Stomach smooth muscle (tissue), 2 donors: ENCODE results near the gene CAPN10.
"Not testable (repeated sequence)": the region's sequence is repeated elsewhere in the genome, so short reads cannot be mapped to it uniquely, and the experiment has no call there.

Experiments used
- H3K27ac ChIP-seq: one replicate; pipeline ENCODE4 v1.7.0; 2013; ENCODE audit warnings: mild to moderate bottlenecking, low read length, inconsistent platforms
- H3K27me3 ChIP-seq, 2 donors: one replicate each; pipeline ENCODE4 v1.7.0; 2013; ENCODE audit warnings: low read length in 2 of 2; ENCODE audit not compliant: insufficient read depth in 2 of 2, control insufficient read depth in 1 of 2
- H3K36me3 ChIP-seq, 2 donors: one replicate each; pipeline ENCODE4 v1.7.0; 2013; ENCODE audit warnings: low read length in 2 of 2; ENCODE audit not compliant: control insufficient read depth in 2 of 2, insufficient read depth in 2 of 2
- H3K4me1 ChIP-seq: one replicate; pipeline ENCODE4 v1.7.0; 2013; ENCODE audit warnings: low read length; ENCODE audit not compliant: control insufficient read depth, insufficient read depth
- H3K4me3 ChIP-seq, 2 donors: one replicate each; pipeline ENCODE4 v1.7.0; 2013; ENCODE audit warnings: low read length in 2 of 2
- H3K9ac ChIP-seq, 2 donors: one replicate each; pipeline ENCODE4 v1.7.0; 2013; ENCODE audit warnings: low read length in 2 of 2, mild to moderate bottlenecking in 1 of 2
- H3K9me3 ChIP-seq, 2 donors: one replicate each; pipeline ENCODE4 v1.7.0; 2013; ENCODE audit warnings: low read length in 2 of 2; ENCODE audit not compliant: control insufficient read depth in 2 of 2
- donor health status: healthy.
- donor health status: Pancreatic carcinoma.

The CAPN10 gene

GRCh38 chr2:240605867-240606743 lies 19.6 kb downstream of the CAPN10 start:
- Histone ChIP-seq H3K9ac (no peak overlapping the region), H3K36me3 (no peaks in the 10 kb centered on the region), H3K9me3 (no peaks in the 10 kb centered on the region), H3K4me1 (no peaks in the 10 kb centered on the region), H3K27me3 (no peaks in the 10 kb centered on the region), H3K27ac (no peak overlapping the region), H3K4me3 (no peak overlapping the region)

DNA sequence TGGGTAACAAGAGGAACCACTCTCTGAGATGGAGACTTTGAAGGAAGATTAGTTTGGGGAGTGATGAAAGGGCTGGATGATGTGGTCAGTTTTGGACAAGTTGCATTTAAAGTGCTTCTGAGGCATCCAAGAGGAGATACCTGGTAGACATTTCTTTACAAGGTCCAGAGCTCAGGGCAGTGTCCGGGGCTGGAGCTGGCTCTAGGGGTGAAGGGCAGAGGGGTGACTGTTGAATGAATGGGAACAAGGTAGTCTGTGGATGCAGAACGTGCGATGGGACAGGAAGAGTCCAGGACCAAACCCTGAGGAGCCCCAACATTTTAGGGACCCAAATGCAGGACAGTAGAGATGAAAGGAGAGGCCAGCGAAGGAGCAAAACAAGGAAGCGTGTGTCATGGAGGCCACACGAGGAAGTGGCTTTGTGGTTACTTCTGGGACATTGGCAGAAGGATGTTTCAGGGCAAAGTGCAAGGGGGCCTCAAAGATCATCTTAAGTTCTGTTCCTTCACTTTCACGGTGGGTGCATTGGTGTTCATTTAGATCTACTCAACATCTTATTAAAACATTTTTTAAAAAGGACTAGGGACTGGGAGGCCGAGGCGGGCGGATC lies 25.2 kb downstream of the CAPN10 start:
- no peak overlapping the region for H3K27ac ChIP-seq
- H3K27me3 ChIP-seq: no peaks in the 10 kb centered on the region
- no peaks in the 10 kb centered on the region for H3K9me3 ChIP-seq
- H3K36me3 ChIP-seq: no peaks in the 10 kb centered on the region
- no peak overlapping the region for H3K4me3 ChIP-seq
- H3K4me1 ChIP-seq: no peaks in the 10 kb centered on the region
- H3K9ac ChIP-seq: no peak overlapping the region

DNA sequence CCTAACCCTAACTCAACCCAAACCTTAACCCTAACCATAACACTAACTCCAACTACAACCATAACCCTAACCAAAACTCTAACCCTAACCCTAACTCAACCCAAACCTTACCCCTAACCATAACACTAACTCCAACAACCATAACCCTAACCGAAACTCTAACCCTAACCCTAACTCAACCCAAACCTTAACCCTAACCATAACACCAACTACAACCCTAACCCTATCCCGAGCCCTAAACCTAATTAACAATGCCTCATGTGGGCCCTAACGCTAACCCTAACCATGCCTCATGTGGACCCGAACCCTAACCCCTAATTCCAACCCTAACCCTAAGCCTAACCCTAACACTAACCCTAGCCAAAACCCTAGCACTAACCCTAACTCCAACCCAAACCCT lies 27.2 kb downstream of the CAPN10 start:
- Histone ChIP-seq H3K27ac (no peak overlapping the region), H3K4me3 (no peak overlapping the region), H3K9me3 (no peaks in the 10 kb centered on the region), H3K9ac (no peak overlapping the region), H3K27me3 (no peaks in the 10 kb centered on the region), H3K36me3 (no peaks in the 10 kb centered on the region), H3K4me1 (no peaks in the 10 kb centered on the region)

DNA sequence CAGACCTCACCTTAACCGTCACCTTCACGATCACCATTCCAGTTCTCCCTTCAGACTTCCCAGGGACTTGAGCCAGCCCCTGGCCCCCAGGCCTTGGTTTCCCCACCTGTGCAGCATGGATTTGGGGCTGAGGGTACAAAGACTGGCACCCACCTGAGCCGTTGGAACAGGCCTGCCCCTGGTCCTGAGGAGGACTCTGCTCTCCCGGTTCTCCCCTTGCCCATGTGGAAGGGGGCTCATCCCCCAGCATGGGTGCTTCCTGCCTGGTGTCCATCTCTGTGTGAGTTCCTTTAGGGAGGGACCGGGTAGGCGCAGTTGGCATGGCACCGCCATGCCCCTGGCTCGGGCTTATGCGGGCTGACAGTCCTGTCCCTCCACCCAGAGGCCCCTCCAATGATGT lies 27.9 kb downstream of the CAPN10 start:
- H3K4me1 ChIP-seq: no peaks in the 10 kb centered on the region
- H3K4me3 ChIP-seq: no peak overlapping the region
- no peaks in the 10 kb centered on the region for H3K9me3 ChIP-seq
- no peaks in the 10 kb centered on the region for H3K27me3 ChIP-seq
- H3K27ac ChIP-seq: no peak overlapping the region
- H3K36me3 ChIP-seq: no peaks in the 10 kb centered on the region
- H3K9ac ChIP-seq: no peak overlapping the region

- Histone ChIP-seq H3K4me1 (no peaks in the 10 kb centered on the region), H3K36me3 (no peaks in the 10 kb centered on the region), H3K4me3 (no peak overlapping the region), H3K27ac (no peak overlapping the region), H3K27me3 (no peaks in the 10 kb centered on the region), H3K9ac (no peak overlapping the region), H3K9me3 (no peaks in the 10 kb centered on the region)
Measured at GRCh38 chr2:240615396-240615795, 28.9 kb downstream of the CAPN10 start.

DNA sequence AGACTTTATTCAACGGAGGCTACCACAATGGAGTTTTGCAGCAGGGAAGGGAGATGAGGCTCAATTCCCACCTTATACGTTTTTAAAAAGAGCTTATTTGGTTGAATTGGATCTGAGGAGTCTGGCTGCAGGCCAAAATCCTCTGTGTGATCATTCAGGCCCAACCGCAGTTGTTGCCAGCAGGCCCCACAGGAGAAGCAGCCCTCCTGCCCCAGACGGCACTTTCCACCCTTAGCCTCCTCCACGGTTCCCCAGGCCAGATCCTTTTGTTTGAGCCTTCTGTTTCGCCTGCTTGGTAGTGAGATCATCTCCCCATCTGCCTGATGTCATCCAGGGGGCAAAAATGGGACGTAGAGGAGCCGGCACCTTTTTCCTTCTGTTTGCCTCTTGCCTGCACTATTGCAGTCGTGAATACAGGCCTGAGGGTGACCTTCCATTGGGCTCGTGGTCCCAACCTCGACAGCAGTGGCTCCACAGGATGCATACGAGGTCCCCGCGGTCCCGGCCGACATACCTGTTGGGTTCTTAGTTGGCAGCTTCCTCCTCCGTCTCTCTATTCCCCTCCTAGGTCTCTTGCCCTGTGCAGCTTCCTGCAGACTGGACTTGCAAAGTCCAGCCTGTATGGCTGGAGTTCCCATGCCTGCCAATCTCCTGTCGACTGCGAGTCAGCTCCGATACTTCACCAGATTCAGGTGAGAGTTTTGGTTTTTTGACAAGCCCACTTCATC lies 29.4 kb downstream of the CAPN10 start:
- Histone ChIP-seq H3K4me1 (no peaks in the 10 kb centered on the region), H3K4me3 (no peak overlapping the region), H3K36me3 (no peaks in the 10 kb centered on the region), H3K27ac (no peak overlapping the region), H3K9me3 (no peaks in the 10 kb centered on the region), H3K27me3 (no peaks in the 10 kb centered on the region), H3K9ac (no peak overlapping the region)

DNA sequence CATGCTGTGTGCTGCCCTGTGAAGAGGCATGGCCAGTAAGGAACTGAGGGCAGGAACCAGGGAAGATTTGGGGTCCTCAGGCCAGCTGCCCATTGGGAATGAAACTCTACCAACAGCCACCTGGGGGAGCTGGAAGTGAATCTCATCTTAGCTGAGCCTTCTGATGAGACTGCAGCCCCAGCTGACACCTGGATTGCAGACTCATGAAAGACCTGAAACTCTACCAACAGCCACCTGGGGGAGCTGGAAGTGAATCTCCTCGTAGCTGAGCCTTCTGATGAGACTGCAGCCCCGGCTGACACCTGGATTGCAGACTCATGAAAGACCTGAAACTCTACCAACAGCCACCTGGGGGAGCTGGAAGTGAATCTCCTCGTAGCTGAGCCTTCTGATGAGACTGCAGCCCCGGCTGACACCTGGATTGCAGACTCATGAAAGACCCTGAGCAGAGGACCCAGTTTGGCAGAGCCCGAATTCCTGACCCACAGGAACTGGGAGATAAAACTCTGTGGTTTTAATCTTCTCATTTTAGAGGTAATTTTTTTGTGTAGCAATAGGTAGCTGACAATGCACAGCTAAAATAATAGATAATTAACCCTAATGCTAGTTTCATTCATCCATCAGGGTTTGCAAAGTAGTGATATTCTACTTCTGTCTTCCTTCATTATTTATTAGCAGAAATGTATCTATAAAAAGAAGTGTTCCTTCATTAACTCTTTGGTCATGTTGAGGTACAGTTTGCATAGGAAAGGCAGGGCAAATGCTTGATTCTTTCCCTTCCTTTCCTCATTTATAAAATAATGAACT lies 30.5 kb downstream of the CAPN10 start:
- H3K36me3 ChIP-seq, H3K4me3 ChIP-seq, H3K9me3 ChIP-seq, H3K27ac ChIP-seq, H3K4me1 ChIP-seq, H3K9ac ChIP-seq, H3K27me3 ChIP-seq: not testable (repeated sequence)

GRCh38 chr2:240618776-240619175 lies 32.2 kb downstream of the CAPN10 start:
- H3K9me3 ChIP-seq: no peaks in the 10 kb centered on the region
- no peaks in the 10 kb centered on the region for H3K4me1 ChIP-seq
- H3K36me3 ChIP-seq: no peaks in the 10 kb centered on the region
- H3K27me3 ChIP-seq: no peaks in the 10 kb centered on the region
- no peak overlapping the region for H3K27ac ChIP-seq
- no peak overlapping the region for H3K9ac ChIP-seq
- H3K4me3 ChIP-seq: no peak overlapping the region

DNA sequence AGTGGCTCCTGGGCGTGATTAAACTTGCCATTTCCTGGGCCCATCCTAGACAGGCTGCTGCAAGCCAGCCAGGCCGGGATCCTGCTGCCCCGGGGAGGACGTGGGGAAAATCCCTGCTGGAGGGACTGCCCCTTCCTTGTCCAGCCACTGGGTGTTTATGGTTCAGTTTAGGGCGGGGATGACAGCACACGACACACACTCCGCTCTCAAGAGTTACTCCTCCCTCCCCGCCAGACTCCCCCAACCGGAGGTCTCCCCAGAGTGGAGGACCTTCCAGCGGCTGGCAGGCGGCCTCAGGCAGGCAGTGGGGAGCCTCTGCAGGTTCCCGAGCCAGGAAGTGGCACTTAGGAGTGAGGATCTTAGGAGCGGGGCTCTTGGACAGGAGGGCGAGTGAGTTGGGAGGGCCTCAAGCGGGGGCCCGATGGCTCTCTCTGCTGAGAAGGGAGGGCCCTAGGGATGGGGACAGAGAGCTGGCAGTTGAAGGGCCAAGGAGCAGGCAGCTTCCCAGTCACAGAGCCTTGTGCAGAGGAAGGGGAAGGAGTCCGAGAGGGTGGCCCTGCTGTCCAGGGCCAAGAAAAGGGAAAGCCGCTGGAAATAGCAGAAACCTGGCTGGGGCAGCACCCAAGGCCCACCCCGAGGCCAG lies 33.1 kb downstream of the CAPN10 start:
- no peaks in the 10 kb centered on the region for H3K9me3 ChIP-seq
- no peak overlapping the region for H3K27ac ChIP-seq
- no peak overlapping the region for H3K9ac ChIP-seq
- H3K4me3 ChIP-seq: no peak overlapping the region
- H3K36me3 ChIP-seq: no peaks in the 10 kb centered on the region
- H3K4me1 ChIP-seq: no peaks in the 10 kb centered on the region
- H3K27me3 ChIP-seq: no peaks in the 10 kb centered on the region

DNA sequence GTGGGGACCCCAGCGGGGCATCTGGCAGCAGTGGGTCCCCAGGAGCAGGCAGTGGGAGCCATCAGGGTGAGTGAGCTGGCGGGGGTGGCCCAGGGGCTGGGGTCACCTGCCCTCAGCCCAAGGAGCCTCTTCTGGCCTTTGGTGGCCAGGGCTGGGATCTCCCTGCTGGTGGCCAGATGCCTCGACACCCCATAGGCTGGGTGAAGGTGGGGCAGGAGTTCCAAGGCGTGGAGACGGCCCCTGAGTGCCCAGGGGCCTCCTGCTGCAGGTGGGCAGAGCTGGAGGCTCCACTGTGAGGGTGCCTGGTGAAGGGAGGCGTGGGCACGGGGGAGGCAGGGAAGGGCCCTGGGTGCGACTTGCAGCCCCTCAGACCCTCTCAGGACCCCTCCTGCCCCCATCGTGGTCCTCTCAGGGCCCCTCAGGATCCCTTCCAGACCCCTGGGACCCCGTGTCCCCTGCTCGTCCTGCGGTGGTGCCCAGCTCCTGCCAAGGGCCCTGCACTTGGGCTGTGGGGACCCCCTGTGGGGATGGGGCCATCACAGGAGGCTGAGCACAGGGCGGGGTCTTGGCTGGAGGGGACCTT lies 33.7 kb downstream of the CAPN10 start:
- Histone ChIP-seq H3K4me3 (no peak overlapping the region), H3K36me3 (no peaks in the 10 kb centered on the region), H3K27me3 (no peaks in the 10 kb centered on the region), H3K4me1 (no peaks in the 10 kb centered on the region), H3K9ac (no peak overlapping the region), H3K9me3 (no peaks in the 10 kb centered on the region), H3K27ac (no peak overlapping the region)
